Activated naive CD4-positive, alpha-beta T cell treated with anti-CD3 and anti-CD28 coated beads for 36 hours (primary cell): ENCODE measurements around the gene C16orf54. TPM values are rescaled to one million over a fixed set of nuclear protein-coding genes. Genes with fewer than 3 reads are reported as not detected.
"Not testable (repeated sequence)": the region's sequence is repeated elsewhere in the genome, so short reads cannot be mapped to it uniquely, and the experiment has no call there.

Experiments used
- CTCF ChIA-PET: fragments of 350-600 bp; sonication (Branson Sonifier 250); formaldehyde crosslinking; loops from one replicate; lab custom pipeline; 2021; ENCODE audit warnings: antibody characterized with exemption; lab: Charles Lee
- DNase-seq: peaks from one replicate; pipeline ENCODE4 v3.0.0-alpha.2; 2020
- H3K27ac Mint-ChIP-seq: one replicate; pipeline ENCODE4 v1.8.0; 2021; ENCODE audit warnings: mild to moderate bottlenecking, mixed read lengths
- H3K27me3 Mint-ChIP-seq: one replicate; pipeline ENCODE4 v1.8.0; 2021; ENCODE audit warnings: low read depth, mixed read lengths
- H3K36me3 Mint-ChIP-seq: one replicate; pipeline ENCODE4 v1.8.0; 2021; ENCODE audit warnings: low read depth, mixed read lengths
- H3K4me1 Mint-ChIP-seq: one replicate; pipeline ENCODE4 v1.8.0; 2021; ENCODE audit warnings: low read depth, mixed read lengths
- H3K4me3 Mint-ChIP-seq: one replicate; pipeline ENCODE4 v1.8.0; 2021; ENCODE audit warnings: mild to moderate bottlenecking, moderate library complexity, mixed read lengths
- H3K9me3 Mint-ChIP-seq: one replicate; pipeline ENCODE4 v1.8.0; 2021; ENCODE audit warnings: mixed read lengths
- intact Hi-C: fragments of 100-400 bp; cut with micrococcal nuclease; formaldehyde crosslinking; loops from one replicate; pipeline ENCODE4 v1.15.1; 2023
- total RNA-seq, 2 experiments: library from RNA; stranded (reverse); gene quantifications; one replicate each; pipeline ENCODE4 v1.2.3, GENCODE V29; 2021

Gene C16orf54
- total RNA-seq, 2 experiments from 2014 or later = 11.4 to 12.1 TPM

DNA sequence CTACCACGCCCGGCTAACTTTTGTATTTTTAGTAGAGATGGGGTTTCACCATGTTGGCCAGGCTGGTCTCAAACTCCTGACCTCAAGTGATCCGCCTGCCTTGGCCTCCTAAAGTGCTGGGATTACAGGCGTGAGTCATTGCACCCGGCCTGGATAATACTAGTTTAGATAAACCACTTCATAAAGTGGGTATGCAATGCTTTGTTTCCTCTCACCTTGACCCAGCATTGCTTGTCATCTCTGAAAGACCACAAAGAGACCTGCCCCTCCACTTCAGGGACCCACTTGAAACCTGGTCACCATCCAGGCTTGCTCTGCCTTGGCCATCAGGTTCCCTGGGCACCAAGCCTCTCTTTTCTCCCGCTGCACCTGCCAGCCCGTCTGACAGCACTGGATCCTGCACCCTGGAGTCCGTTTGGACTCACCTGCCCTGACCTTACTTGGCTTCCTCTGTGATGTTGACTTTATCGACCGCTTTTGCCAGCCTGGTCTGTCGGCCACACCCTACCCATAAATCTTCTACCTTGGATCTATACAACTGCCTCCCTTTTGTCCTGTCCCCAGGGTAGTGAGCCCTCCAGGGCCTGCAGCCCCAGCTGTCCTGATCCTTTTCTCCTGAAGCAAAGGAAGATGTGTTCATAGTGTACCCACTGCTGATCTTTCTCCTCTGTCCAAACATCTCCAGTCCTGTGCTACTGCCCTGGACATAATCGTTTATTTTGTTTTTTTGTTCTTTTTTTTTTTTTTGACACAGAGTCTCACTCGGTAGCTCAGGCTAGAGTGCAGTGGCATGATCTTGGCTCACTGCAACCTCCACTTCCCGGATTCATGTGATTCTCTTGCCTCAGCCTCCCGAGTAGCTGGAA is 19.6 kb upstream of the C16orf54 start:
- H3K27me3 Mint-ChIP-seq = no peaks in the 10 kb centered on the region
- no peak for DNase-seq
- H3K36me3 Mint-ChIP-seq = no peaks in the 10 kb centered on the region
- no peak overlapping the region for H3K27ac Mint-ChIP-seq
- no peaks in the 10 kb centered on the region for H3K9me3 Mint-ChIP-seq
- CTCF ChIA-PET = interaction anchor here (0.9 kb wide), 1 partner anchor 65 kb away, joined by 3 read pairs; no protein-coding TSS in a partner anchor
- H3K4me3 Mint-ChIP-seq = no peak overlapping the region
- H3K4me1 Mint-ChIP-seq = peaks cover 6% of the 10 kb centered on the region
- intact Hi-C loops = no loop called here

DNA sequence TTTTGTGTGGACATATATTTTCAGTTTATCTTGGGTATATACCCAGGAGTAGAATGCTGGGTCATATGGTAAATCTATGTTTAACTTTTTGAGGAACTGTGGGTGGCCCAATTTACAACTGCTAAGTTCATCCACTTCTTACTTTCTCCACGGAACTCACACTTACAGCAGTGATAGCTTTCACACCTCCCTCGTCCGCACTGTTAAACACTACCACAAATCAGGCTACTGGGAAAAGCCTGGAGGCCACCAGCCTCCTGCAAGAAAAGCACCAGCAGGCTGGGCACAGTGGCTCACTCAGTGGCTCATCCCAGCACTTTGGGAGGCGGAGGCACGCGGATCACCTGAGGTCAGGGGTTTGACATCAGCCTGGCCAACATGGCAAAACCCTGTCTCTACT is 17.5 kb upstream of the C16orf54 start:
- intact Hi-C loops = no loop called here
- H3K4me1 Mint-ChIP-seq = peaks cover 8% of the 10 kb centered on the region
- no peak for DNase-seq

DNA sequence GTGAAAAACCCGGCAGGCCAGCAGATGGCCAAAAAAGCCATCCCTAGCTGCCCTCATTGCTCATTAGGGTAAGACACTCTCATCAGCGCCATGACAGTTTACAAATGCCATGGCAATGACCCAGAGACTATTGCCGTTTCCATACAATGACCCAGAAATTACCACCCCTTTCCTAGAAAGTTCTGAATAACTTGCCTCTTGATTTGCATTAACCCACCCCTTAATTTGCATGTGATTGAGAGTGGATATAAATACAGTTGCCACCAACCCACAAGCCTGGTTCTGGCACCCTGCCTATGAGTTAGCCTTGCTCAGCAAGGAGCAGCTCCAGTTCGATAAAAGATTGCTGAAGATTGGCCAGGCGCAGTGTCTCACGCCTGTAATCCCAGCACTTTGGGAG is 16.1 kb upstream of the C16orf54 start:
- Mint-ChIP-seq H3K9me3 (no peaks in the 10 kb centered on the region), H3K27me3 (no peaks in the 10 kb centered on the region), H3K4me3 (no peak overlapping the region), H3K27ac (no peak overlapping the region), H3K36me3 (no peaks in the 10 kb centered on the region), H3K4me1 (peaks cover 18% of the 10 kb centered on the region)
- CTCF ChIA-PET = no interaction called here
- intact Hi-C loops = no loop called here
- no peak for DNase-seq

More for the DNA sequence above, 17.5 kb upstream of the C16orf54 start:
- H3K27me3 Mint-ChIP-seq = no peaks in the 10 kb centered on the region
- H3K4me3 Mint-ChIP-seq = no peak overlapping the region
- CTCF ChIA-PET = no interaction called here
- no peaks in the 10 kb centered on the region for H3K36me3 Mint-ChIP-seq
- no peaks in the 10 kb centered on the region for H3K9me3 Mint-ChIP-seq
- no peak overlapping the region for H3K27ac Mint-ChIP-seq

DNA sequence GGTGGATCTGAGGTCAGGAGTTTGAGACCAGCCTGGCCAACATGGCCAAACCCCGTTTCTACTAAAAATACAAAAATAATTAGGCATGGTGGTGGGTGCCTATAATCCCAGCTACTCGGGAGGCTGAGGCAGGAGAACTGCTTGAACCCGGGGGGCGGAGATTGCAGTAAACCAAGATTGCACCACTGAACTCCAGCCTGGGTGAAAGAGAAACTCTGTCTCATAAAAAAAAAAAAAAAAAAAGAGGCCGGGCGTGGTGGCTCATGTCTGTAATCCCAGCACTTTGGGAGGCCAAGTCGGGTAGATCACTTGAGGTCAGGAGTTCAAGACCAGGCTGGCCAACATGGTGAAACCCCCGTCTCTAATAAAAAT is 15.5 kb upstream of the C16orf54 start:
- H3K27ac Mint-ChIP-seq, H3K27me3 Mint-ChIP-seq, H3K9me3 Mint-ChIP-seq, intact Hi-C loops, H3K4me3 Mint-ChIP-seq, DNase-seq, H3K36me3 Mint-ChIP-seq, CTCF ChIA-PET: not testable (repeated sequence)
- peaks cover 24% of the 10 kb centered on the region for H3K4me1 Mint-ChIP-seq

DNA sequence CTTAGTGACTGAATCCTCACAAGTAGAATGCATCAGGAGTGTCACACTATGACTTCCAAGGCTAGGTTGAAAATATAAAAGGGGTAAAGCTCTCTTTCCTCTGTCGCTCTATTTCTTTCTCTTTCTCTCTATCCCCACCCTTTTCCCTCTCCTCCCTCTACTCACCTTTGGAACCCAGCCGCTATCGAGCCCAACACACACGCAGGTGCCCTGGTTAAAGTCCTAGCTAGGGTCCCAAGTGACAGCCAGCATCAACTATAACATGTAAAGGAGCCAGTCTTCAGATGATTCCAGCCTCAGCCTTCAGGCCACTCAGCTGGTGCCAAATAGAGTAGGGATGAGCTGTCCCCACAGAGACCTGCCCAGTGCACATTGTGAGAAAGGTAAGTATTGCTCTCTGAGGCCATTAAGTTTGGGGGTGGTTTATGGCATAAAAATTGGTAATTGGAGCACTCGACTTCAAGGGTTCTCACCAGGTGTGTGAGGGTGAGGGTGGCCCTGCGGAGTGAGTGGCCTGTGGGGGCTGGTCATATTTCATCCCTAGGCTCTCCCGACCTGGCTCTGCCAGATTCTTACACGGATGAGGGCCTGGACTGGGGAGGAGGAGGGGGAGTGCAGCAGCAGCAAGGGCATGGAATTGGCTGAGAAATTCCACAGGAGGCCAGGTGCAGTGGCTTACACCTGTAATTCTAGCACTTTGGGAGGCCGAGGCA is 14.9 kb upstream of the C16orf54 start:
- H3K27me3 Mint-ChIP-seq = no peaks in the 10 kb centered on the region
- CTCF ChIA-PET = no interaction called here
- DNase-seq = no peak
- intact Hi-C loops = no loop called here
- peak overlapping the region; percentile 54 for H3K27ac Mint-ChIP-seq
- no peaks in the 10 kb centered on the region for H3K9me3 Mint-ChIP-seq
- H3K4me3 Mint-ChIP-seq = no peak overlapping the region
- no peaks in the 10 kb centered on the region for H3K36me3 Mint-ChIP-seq
- peaks cover 28% of the 10 kb centered on the region for H3K4me1 Mint-ChIP-seq

DNA sequence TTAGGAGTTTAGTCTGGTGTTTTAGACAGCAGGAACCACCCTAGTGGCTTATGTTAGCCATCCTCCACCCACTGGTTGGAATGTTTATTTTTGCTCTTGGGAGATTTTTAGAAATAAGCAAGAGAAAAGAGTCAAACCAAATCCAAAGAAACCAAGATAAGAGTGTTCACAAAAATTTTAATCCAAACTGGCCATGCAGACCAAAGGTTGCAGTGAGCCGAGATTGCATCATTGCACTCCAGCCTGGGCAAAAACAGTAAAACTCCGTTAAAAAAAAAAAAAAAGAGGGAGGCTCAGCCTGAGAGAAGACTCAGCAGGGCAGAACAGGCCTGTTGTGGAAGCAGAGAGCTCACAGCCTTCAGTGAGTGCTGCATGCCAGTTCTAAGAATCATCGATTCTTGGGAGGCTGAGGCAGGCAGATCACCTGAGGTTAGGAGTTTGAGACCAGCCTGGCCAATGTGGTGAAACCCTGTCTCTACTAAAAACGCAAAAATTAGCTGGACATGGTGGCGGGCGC is 12.2 kb upstream of the C16orf54 start:
- H3K4me1 Mint-ChIP-seq = peaks cover 38% of the 10 kb centered on the region
- CTCF ChIA-PET = interaction anchor here (0.6 to 1.1 kb wide), 3 partner anchors 26 to 813 kb away, joined by 3 to 4 read pairs (median 3); no protein-coding TSS in a partner anchor
- no peak overlapping the region for H3K27ac Mint-ChIP-seq

DNA sequence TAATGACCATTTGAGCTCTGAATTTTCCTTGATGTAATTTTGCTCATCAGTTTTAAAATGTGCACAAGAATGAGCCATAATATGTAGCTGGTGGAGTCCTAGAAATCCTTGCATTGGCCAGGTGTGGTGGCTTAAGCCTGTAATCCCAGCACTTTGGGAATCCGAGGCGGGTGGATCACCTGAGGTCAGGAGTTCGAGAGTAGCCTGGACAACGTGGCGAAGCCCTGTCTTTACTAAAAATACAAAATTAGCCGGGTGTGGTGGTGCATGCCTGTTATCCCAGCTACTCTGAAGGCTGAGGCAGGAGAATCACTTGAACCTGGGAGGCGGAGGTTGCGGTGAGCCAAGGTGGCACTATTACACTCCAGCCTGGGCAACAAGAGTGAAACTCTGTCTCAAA is 11.3 kb upstream of the C16orf54 start:
- H3K27ac Mint-ChIP-seq, H3K27me3 Mint-ChIP-seq, H3K4me3 Mint-ChIP-seq, H3K9me3 Mint-ChIP-seq, intact Hi-C loops, H3K36me3 Mint-ChIP-seq, DNase-seq: not testable (repeated sequence)
- CTCF ChIA-PET = interaction anchor here (0.6 to 1.2 kb wide), 5 partner anchors 18 to 1573 kb away, joined by 3 to 4 read pairs (median 3); no protein-coding TSS in a partner anchor
- H3K4me1 Mint-ChIP-seq = peaks cover 38% of the 10 kb centered on the region

More for the DNA sequence above, 12.2 kb upstream of the C16orf54 start:
- Mint-ChIP-seq H3K9me3 (no peaks in the 10 kb centered on the region), H3K36me3 (no peaks in the 10 kb centered on the region), H3K27me3 (no peaks in the 10 kb centered on the region), H3K4me3 (no peak overlapping the region)
- intact Hi-C loops = no loop called here
- no peak for DNase-seq

DNA sequence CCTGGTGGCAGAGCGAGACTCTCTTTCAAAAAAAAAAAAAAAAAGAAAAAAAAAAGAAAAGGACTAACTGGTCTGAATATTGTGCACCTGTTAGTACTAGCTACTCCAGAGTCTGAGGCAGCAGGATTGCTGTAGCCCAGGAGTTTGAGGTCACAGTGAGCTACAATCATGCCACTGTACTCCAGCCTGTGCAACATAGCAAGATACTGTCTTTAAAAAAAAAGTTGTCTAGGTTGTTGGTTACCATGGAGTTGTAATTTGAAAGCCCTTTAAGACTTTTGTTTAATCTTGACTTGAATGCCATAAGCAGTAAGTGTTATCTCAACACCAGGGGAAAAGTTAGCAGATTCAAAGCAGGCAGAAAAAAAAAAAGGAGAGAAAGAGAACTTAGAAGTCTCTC is 10.9 kb upstream of the C16orf54 start:
- Mint-ChIP-seq H3K4me1 (peaks cover 38% of the 10 kb centered on the region), H3K36me3 (no peaks in the 10 kb centered on the region), H3K4me3 (no peak overlapping the region), H3K27me3 (no peaks in the 10 kb centered on the region), H3K27ac (no peak overlapping the region), H3K9me3 (no peaks in the 10 kb centered on the region)
- intact Hi-C loops = no loop called here
- DNase-seq = no peak
- CTCF ChIA-PET = interaction anchor here (0.6 to 1.2 kb wide), 7 partner anchors 13 to 1572 kb away, joined by 3 to 4 read pairs (median 3); no protein-coding TSS in a partner anchor

DNA sequence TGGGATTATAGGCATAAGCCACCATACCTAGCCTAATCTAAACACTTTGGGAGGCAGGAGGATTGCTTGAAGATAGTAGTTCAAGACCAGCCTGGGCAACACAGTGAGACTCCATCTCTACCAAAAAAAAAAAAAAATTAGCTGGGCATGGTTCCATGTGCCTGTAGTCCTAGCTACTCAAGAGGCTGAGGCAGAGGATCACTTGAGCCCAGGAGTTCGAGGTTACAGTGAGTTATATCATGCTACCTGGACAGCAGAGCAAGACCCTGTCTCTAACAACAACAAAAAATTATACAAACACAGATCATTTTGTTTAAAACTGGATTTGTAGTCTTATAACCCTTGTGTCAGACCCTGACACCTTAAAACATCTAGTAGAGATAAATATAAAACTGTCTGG is 7.7 kb upstream of the C16orf54 start:
- no peak overlapping the region for H3K27ac Mint-ChIP-seq
- peaks cover 41% of the 10 kb centered on the region for H3K4me1 Mint-ChIP-seq
- H3K4me3 Mint-ChIP-seq = no peak overlapping the region
- CTCF ChIA-PET = interaction anchor here (1.0 to 2.1 kb wide), 5 partner anchors 24 to 95 kb away, joined by 3 to 13 read pairs (median 6); partner anchors contain the start of gene KIF22
- intact Hi-C loops = no loop called here
- H3K9me3 Mint-ChIP-seq = no peaks in the 10 kb centered on the region
- H3K36me3 Mint-ChIP-seq = no peaks in the 10 kb centered on the region
- no peaks in the 10 kb centered on the region for H3K27me3 Mint-ChIP-seq
- DNase-seq = no peak

DNA sequence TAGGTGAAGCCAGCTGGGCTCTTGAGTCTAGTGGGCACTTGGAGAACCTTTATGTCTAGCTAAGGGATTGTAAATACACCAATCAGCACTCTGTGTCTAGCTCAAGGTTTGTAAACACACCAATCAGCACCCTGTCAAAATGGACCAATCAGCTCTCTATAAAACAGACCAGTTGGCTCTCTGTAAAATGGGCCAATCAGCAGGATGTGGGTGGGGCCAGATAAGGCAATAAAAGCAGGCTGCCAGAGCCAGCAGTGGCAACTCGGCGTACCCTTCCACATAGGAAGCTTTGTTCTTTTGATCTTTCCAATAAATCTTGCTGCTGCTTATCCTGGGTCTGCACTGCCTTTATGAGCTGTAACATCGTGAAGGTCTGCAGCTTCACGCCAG is 3.0 kb upstream of the C16orf54 start:
- CTCF ChIA-PET = interaction anchor here (1.0 to 2.4 kb wide), 4 partner anchors 10 to 86 kb away, joined by 3 to 7 read pairs (median 4); partner anchors contain the start of gene SPN
- not testable (repeated sequence) for H3K36me3 Mint-ChIP-seq, H3K4me3 Mint-ChIP-seq, DNase-seq, H3K9me3 Mint-ChIP-seq, H3K27me3 Mint-ChIP-seq, H3K27ac Mint-ChIP-seq
- peaks cover 44% of the 10 kb centered on the region for H3K4me1 Mint-ChIP-seq
- intact Hi-C loops = loop anchor here (5.0 kb wide), 1 partner anchor 59 kb away; the partner anchor contains the start of gene MAZ

DNA sequence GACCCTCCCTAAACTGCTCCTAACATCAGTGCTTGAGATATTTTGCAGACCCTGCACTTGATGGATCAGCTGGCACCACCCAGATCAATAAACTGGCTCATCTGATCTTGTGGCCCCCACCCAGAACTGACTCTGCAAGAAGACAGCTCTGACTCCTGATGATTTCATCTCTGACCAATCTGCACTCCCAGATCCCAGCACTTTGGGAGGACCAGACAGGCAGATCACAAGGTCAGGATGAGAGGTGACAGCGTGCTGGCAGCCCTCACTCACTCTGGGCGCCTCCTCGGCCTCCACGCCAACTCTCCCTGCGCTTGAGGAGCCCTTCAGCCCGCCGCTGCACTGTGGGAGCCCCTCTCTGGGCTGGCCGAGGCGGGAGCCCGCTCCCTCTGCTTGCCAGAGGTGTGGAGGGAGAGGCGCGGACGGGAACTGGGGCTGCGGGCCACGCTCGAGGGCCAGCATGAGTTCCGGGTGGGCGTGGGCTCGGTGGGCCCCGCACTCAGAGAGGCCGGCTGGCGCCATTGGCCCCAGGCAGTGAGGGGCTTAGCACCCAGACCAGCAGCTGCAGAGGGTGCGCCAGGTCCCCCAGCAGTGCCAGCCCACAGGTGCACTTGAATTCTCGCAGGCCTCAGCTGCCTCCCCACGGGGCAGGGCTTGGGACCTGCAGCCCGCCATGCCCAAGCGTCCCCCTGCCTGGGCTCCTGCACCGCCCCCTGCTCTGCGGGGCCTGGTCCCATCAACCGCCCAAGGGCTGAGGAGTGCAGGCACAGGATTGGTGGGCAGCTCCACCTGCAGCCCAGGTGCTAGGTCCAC is 2.4 kb upstream of the C16orf54 start:
- intact Hi-C loops = loop anchor here (1.0 to 5.0 kb wide), 3 partner anchors 10 to 59 kb away; partner anchors contain the start of gene MAZ
- H3K9me3 Mint-ChIP-seq = no peaks in the 10 kb centered on the region
- peaks cover 12% of the 10 kb centered on the region for H3K36me3 Mint-ChIP-seq
- CTCF ChIA-PET = interaction anchor here (0.6 to 2.4 kb wide), 4 partner anchors 10 to 100 kb away, joined by 3 to 7 read pairs (median 4); no protein-coding TSS in a partner anchor
- H3K27ac Mint-ChIP-seq = no peak overlapping the region
- peaks cover 48% of the 10 kb centered on the region for H3K4me1 Mint-ChIP-seq
- no peaks in the 10 kb centered on the region for H3K27me3 Mint-ChIP-seq
- H3K4me3 Mint-ChIP-seq = no peak overlapping the region
- no peak for DNase-seq
